Brain microvascular endothelial cell (primary cell): ENCODE results near the gene HOXB2.

Source experiments
- DNase-seq: peaks from one replicate; pipeline ENCODE4 v3.0.0-alpha.2; 2020
- H3K27ac ChIP-seq: fragments of 250-450 bp; sonication (Bioruptor Pico); 2 replicates; pipeline ENCODE4 v1.5.1; 2020; ENCODE audit warnings: mild to moderate bottlenecking, moderate library complexity
- H3K27me3 ChIP-seq: fragments of 250-450 bp; sonication (Bioruptor Pico); replicated peaks from 2 replicates; pipeline ENCODE4 v1.5.1; 2020; ENCODE audit warnings: mild to moderate bottlenecking
- H3K36me3 ChIP-seq: fragments of 250-450 bp; sonication (Bioruptor Pico); replicated peaks from 2 replicates; pipeline ENCODE4 v1.5.1; 2020; ENCODE audit warnings: mild to moderate bottlenecking
- H3K4me3 ChIP-seq: 2 replicates; pipeline ENCODE4 v1.5.1; 2011; ENCODE audit warnings: low read depth, mild to moderate bottlenecking, control low read depth, low read length, moderate library complexity
- CTCF ChIP-seq: IDR thresholded peaks from 2 replicates; pipeline ENCODE4 v1.5.1; 2011; ENCODE audit warnings: low read depth, mild to moderate bottlenecking, moderate library complexity, low read length, control low read depth, inconsistent platforms; ENCODE audit errors: missing control alignments
- in situ Hi-C: cut with HindIII; loops from 2 replicates; pipeline ENCODE4 v1.10.0; 2017; ENCODE audit warnings: low sequenced_read_pairs, low pct_ligation_motif_present

HOXB2 gene

GRCh38 chr17:48588074-48588415 is 43.1 kb upstream of the HOXB2 start:
- H3K4me3 ChIP-seq, result no peak overlapping the region
- no peak overlapping the region for H3K27ac ChIP-seq
- peaks cover 93% of the 10 kb centered on the region for H3K27me3 ChIP-seq
- in situ Hi-C loops, result no loop called here
- no peak for TF ChIP-seq CTCF
- no peak for DNase-seq
- no peaks in the 10 kb centered on the region for H3K36me3 ChIP-seq

GRCh38 chr17:48587276-48588073 is 42.6 kb upstream of the HOXB2 start:
- no peak overlapping the region for H3K27ac ChIP-seq
- in situ Hi-C loops, result no loop called here

GRCh38 chr17:48586355-48587258 is 41.7 kb upstream of the HOXB2 start:
- Histone ChIP-seq H3K36me3 (no peaks in the 10 kb centered on the region), H3K27me3 (peaks cover 96% of the 10 kb centered on the region), H3K27ac (no peak overlapping the region), H3K4me3 (peak overlapping the region; percentile 61)
- in situ Hi-C loops, result no loop called here
- no peak for TF ChIP-seq CTCF
- no peak for DNase-seq

More at GRCh38 chr17:48587276-48588073, 42.6 kb upstream of the HOXB2 start:
- no peak for DNase-seq
- Histone ChIP-seq H3K36me3 (no peaks in the 10 kb centered on the region), H3K4me3 (no peak overlapping the region), H3K27me3 (peaks cover 96% of the 10 kb centered on the region)
- TF ChIP-seq CTCF, result no peak

GRCh38 chr17:48584223-48584741 is 39.4 kb upstream of the HOXB2 start:
- no peak for DNase-seq
- Histone ChIP-seq H3K4me3 (no peak overlapping the region), H3K27me3 (peaks cover 97% of the 10 kb centered on the region), H3K27ac (no peak overlapping the region), H3K36me3 (no peaks in the 10 kb centered on the region)
- TF ChIP-seq CTCF, result no peak
- in situ Hi-C loops, result no loop called here

GRCh38 chr17:48583708-48584222 is 38.9 kb upstream of the HOXB2 start:
- in situ Hi-C loops, result no loop called here
- Histone ChIP-seq H3K4me3 (no peak overlapping the region), H3K36me3 (no peaks in the 10 kb centered on the region), H3K27ac (no peak overlapping the region), H3K27me3 (peaks cover 97% of the 10 kb centered on the region)
- DNase-seq, result no peak
- TF ChIP-seq CTCF, result no peak
